Sigmoid colon (tissue), 4 donors: Measurements from ENCODE around the gene ODAD4.

Source experiments
- POLR2AphosphoS5 ChIP-seq, 4 donors: sonication (generic); formaldehyde crosslinking; IDR thresholded peaks; one replicate each; pipeline ENCODE4 v1.6.1; 2017; ENCODE audit warnings: antibody characterized with exemption in 4 of 4
- TF ChIP-seq, protein P1 (sequence below), 4 experiments: fragments of 450-650 bp in 3 of 4; fragments of 200-600 bp in 1 of 4; IDR thresholded peaks; one replicate each; pipeline ENCODE4 v1.5.1; 2016 to 2019; ENCODE audit warnings: antibody characterized with exemption in 4 of 4, mild to moderate bottlenecking in 3 of 4, moderate library complexity in 2 of 4

- no peak for TF ChIP-seq POLR2AphosphoS5 (IDR thresholded peaks at IDR 0.05)
- TF ChIP-seq, protein P1, sequence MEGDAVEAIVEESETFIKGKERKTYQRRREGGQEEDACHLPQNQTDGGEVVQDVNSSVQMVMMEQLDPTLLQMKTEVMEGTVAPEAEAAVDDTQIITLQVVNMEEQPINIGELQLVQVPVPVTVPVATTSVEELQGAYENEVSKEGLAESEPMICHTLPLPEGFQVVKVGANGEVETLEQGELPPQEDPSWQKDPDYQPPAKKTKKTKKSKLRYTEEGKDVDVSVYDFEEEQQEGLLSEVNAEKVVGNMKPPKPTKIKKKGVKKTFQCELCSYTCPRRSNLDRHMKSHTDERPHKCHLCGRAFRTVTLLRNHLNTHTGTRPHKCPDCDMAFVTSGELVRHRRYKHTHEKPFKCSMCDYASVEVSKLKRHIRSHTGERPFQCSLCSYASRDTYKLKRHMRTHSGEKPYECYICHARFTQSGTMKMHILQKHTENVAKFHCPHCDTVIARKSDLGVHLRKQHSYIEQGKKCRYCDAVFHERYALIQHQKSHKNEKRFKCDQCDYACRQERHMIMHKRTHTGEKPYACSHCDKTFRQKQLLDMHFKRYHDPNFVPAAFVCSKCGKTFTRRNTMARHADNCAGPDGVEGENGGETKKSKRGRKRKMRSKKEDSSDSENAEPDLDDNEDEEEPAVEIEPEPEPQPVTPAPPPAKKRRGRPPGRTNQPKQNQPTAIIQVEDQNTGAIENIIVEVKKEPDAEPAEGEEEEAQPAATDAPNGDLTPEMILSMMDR (IDR thresholded peaks at IDR 0.05) = no peak
Measured at GRCh38 chr17:41998497-41998896, 68.1 kb downstream of the ODAD4 start.
